ENCODE measurements around the gene LTBP1.

LTBP1 gene

GRCh38 chr2:33011941-33012340, 65.2 kb downstream of the LTBP1 start:
- peak; percentile 38 for DNase-seq

- DNase-seq, result no peak
These were observed 66.9 kb downstream of the LTBP1 start for GRCh38 chr2:33013684-33014110.

- DNase-seq, result no peak
These were observed 67.5 kb downstream of the LTBP1 start for GRCh38 chr2:33014268-33014667.

GRCh38 chr2:33015421-33016142, 68.8 kb downstream of the LTBP1 start:
- DNase-seq, result peak; percentile 78

GRCh38 chr2:33018271-33018670, 71.5 kb downstream of the LTBP1 start:
- peak; percentile 29 for DNase-seq

GRCh38 chr2:33019796-33020195, 73.0 kb downstream of the LTBP1 start:
- no peak for DNase-seq

GRCh38 chr2:33020883-33021282, 74.1 kb downstream of the LTBP1 start:
- no peak for DNase-seq

GRCh38 chr2:33021542-33022227, 74.9 kb downstream of the LTBP1 start:
- DNase-seq, result peak; percentile 82

- no peak for DNase-seq
These were observed 75.7 kb downstream of the LTBP1 start for GRCh38 chr2:33022395-33022985.

- peak; percentile 93 for DNase-seq
These were observed 76.4 kb downstream of the LTBP1 start for GRCh38 chr2:33022989-33023727.

- DNase-seq, result peak; percentile 40
These were observed 77.2 kb downstream of the LTBP1 start for GRCh38 chr2:33023728-33024500.

GRCh38 chr2:33024758-33025157, 78.0 kb downstream of the LTBP1 start:
- DNase-seq, result no peak

- DNase-seq, result no peak
These were observed 82.7 kb downstream of the LTBP1 start for GRCh38 chr2:33029459-33029858.

GRCh38 chr2:33029926-33030325, 83.2 kb downstream of the LTBP1 start:
- DNase-seq, result no peak

GRCh38 chr2:33030326-33030725, 83.6 kb downstream of the LTBP1 start:
- DNase-seq, result no peak

GRCh38 chr2:33032245-33032644, 85.5 kb downstream of the LTBP1 start:
- DNase-seq, result no peak

GRCh38 chr2:33033606-33034081, 86.9 kb downstream of the LTBP1 start:
- DNase-seq, result peak; percentile 59

GRCh38 chr2:33034784-33035183, 88.0 kb downstream of the LTBP1 start:
- DNase-seq, result peak; percentile 61

GRCh38 chr2:33038230-33038629, 91.5 kb downstream of the LTBP1 start:
- no peak for DNase-seq

- DNase-seq, result no peak
These were observed 92.0 kb downstream of the LTBP1 start for GRCh38 chr2:33038799-33039198.

GRCh38 chr2:33040541-33040940, 93.8 kb downstream of the LTBP1 start:
- DNase-seq, result no peak

- no peak for DNase-seq
These were observed 95.5 kb downstream of the LTBP1 start for GRCh38 chr2:33042265-33042664.

Data from fibroblast of skin of right biceps (primary cell).